Activated CD4-positive, alpha-beta T cell treated with anti-CD3 and anti-CD28 coated beads for 36 hours (primary cell): ENCODE results near the gene KAZN. TPM values are rescaled to one million over a fixed set of nuclear protein-coding genes. Genes with fewer than 3 reads are reported as not detected.

ENCODE experiments used
- ATAC-seq: fragments of 200-7000 bp; cut with Tn5 transposase; one replicate; pipeline ENCODE4 v1.10.0; 2021; ENCODE audit warnings: mild to moderate bottlenecking, moderate library complexity
- CTCF ChIA-PET: fragments of 350-600 bp; sonication (Branson Sonifier 250); formaldehyde crosslinking; loops from one replicate; lab custom pipeline; 2021; ENCODE audit warnings: antibody characterized with exemption; lab: Charles Lee
- POLR2A ChIA-PET: fragments of 350-600 bp; sonication (Branson Sonifier 250); formaldehyde crosslinking; loops from one replicate; lab custom pipeline; 2021; ENCODE audit warnings: antibody characterized with exemption, inconsistent platforms; lab: Charles Lee
- DNase-seq: peaks from one replicate; pipeline ENCODE4 v3.0.0-alpha.2; 2020
- H3K27ac Mint-ChIP-seq: one replicate; pipeline ENCODE4 v1.8.0; 2021; ENCODE audit warnings: mixed read lengths
- H3K27me3 Mint-ChIP-seq: one replicate; pipeline ENCODE4 v1.8.0; 2021; ENCODE audit warnings: mixed read lengths
- H3K36me3 Mint-ChIP-seq: one replicate; pipeline ENCODE4 v1.8.0; 2021; ENCODE audit warnings: low read depth, mixed read lengths
- H3K4me1 Mint-ChIP-seq: one replicate; pipeline ENCODE4 v1.8.0; 2021; ENCODE audit warnings: mixed read lengths
- H3K4me3 Mint-ChIP-seq: one replicate; pipeline ENCODE4 v1.8.0; 2021; ENCODE audit warnings: mild to moderate bottlenecking, moderate library complexity, mixed read lengths
- H3K9me3 Mint-ChIP-seq: one replicate; pipeline ENCODE4 v1.8.0; 2021; ENCODE audit warnings: low read depth, mixed read lengths
- intact Hi-C, 2 experiments: fragments of 100-400 bp; cut with DNase I in 1 of 2; cut with micrococcal nuclease in 1 of 2; formaldehyde crosslinking; loops; one replicate each; pipeline versions ENCODE4 v1.14.2 to v1.15.1; 2022 to 2024; cut with DNase I, micrococcal nuclease
- total RNA-seq, 2 experiments: library from RNA; stranded (reverse); gene quantifications; one replicate each; pipeline ENCODE4 v1.2.3, GENCODE V29; 2021

KAZN gene
- total RNA-seq, 2 experiments from 2014 or later: 0.89 to 0.90 TPM

DNA sequence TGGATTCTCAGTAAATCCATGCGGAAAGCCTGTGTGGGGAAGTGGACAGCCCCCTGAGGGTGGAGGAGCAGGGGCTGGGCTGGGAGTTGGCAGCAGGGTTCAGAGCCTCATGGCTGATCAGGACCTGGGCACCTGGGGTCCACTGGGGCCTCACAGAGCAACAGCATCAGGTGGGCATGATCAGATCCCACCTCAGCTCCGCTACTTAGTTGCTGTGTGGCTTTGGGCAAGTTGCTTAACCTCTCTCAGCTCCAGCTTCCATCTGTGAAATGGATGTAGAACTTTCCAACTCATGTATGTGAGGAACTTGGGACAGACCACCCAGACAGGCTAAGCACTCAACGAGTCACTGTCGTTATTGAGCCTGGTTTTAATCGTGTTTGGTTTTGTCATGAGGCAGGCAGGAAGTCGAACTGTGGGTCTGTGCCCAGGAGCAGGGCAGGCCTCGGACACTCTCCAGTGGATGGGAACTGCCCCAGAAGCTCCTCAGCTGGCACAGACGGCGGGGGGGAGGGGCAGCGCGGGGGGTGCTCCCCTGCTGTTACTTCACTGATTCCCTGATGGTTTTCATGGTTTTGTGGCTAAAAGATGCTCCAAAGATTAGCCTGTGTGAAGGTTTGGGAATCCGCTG lies 399.3 kb downstream of the KAZN start:
- ChIA-PET POLR2A (no interaction called here), CTCF (interaction anchor here (0.5 kb wide), 1 partner anchor 28 kb away, joined by 4 read pairs; no protein-coding TSS in a partner anchor)
- DNase-seq (no peak), ATAC-seq (no peak)
- H3K4me3 Mint-ChIP-seq: no peak overlapping the region
- intact Hi-C loops: no loop called here
- no peaks in the 10 kb centered on the region for H3K36me3 Mint-ChIP-seq
- no peaks in the 10 kb centered on the region for H3K9me3 Mint-ChIP-seq
- no peaks in the 10 kb centered on the region for H3K4me1 Mint-ChIP-seq
- H3K27ac Mint-ChIP-seq: no peak overlapping the region
- no peaks in the 10 kb centered on the region for H3K27me3 Mint-ChIP-seq

DNA sequence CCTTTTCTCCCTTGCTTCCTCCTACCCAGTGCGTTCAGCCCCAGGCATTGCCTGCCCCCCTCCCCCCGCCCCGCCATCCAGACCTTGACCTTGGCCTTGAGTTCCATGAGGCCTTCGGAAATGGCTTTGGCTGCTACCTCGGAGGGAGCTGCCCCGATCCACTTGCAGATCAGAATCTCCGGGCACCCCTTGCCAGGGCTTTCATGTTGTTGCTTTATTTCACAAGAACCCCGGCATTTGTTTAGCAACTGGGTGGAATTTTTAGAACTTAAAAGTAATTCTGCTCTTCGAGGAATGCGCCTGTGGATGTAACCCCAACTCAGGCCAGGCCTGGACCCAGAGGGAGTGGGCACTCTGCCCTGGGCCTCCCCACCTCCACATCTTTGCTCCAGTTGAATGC lies 401.0 kb downstream of the KAZN start:
- H3K36me3 Mint-ChIP-seq: no peaks in the 10 kb centered on the region
- intact Hi-C loops: no loop called here
- CTCF ChIA-PET: no interaction called here
- no peaks in the 10 kb centered on the region for H3K4me1 Mint-ChIP-seq
- no peak overlapping the region for H3K27ac Mint-ChIP-seq
- DNase-seq (no peak), ATAC-seq (no peak)
- H3K27me3 Mint-ChIP-seq: no peaks in the 10 kb centered on the region
- H3K9me3 Mint-ChIP-seq: no peaks in the 10 kb centered on the region
- H3K4me3 Mint-ChIP-seq: no peak overlapping the region
- POLR2A ChIA-PET: no interaction called here

GRCh38 chr1:15000030-15000429 lies 401.5 kb downstream of the KAZN start:
- DNase-seq: no peak
- no peaks in the 10 kb centered on the region for H3K27me3 Mint-ChIP-seq
- H3K27ac Mint-ChIP-seq: no peak overlapping the region
- H3K9me3 Mint-ChIP-seq: no peaks in the 10 kb centered on the region
- no peaks in the 10 kb centered on the region for H3K36me3 Mint-ChIP-seq
- no peaks in the 10 kb centered on the region for H3K4me1 Mint-ChIP-seq
- H3K4me3 Mint-ChIP-seq: no peak overlapping the region
- no peak for ATAC-seq
- CTCF ChIA-PET: no interaction called here
- POLR2A ChIA-PET: no interaction called here
- intact Hi-C loops: no loop called here

- no peaks in the 10 kb centered on the region for H3K36me3 Mint-ChIP-seq
- H3K9me3 Mint-ChIP-seq: no peaks in the 10 kb centered on the region
- H3K4me3 Mint-ChIP-seq: no peak overlapping the region
- no peak for ATAC-seq
- intact Hi-C loops: no loop called here
- CTCF ChIA-PET: no interaction called here
- no peak for DNase-seq
- POLR2A ChIA-PET: no interaction called here
- H3K27ac Mint-ChIP-seq: no peak overlapping the region
- no peaks in the 10 kb centered on the region for H3K27me3 Mint-ChIP-seq
- no peaks in the 10 kb centered on the region for H3K4me1 Mint-ChIP-seq
These were observed 402.2 kb downstream of the KAZN start for GRCh38 chr1:15000671-15001070.

DNA sequence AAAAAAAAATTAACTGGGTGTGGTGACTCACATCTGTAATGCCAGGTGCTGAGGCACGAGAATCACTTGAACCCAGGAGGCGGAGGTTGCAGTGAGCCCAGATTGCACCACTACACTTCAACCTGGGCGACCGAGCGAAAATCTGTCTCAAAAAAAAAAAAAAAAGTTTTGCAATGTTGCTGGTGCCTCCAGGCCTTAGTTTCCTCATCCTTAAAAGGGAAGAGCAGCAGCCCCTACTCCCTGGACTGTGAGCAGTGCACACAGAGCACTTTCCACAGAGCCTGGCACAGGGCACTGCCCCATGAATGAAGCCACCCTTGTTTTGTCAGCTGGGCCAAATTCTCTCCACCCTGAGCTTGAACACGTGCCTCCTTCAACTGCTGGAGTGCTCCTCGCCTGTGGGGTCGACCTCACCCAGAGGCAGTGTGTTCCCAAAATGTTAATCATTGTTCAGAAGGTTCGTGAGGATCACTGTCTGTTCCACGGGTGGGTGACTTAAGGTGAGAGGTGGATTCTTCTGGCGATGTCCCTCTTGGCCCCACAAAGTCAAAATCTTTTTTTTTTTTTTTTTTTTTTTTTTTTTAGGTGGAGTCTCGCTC lies 402.9 kb downstream of the KAZN start:
- H3K36me3 Mint-ChIP-seq: no peaks in the 10 kb centered on the region
- no peak overlapping the region for H3K27ac Mint-ChIP-seq
- no peaks in the 10 kb centered on the region for H3K4me1 Mint-ChIP-seq
- DNase-seq: no peak
- H3K27me3 Mint-ChIP-seq: no peaks in the 10 kb centered on the region
- POLR2A ChIA-PET: no interaction called here
- CTCF ChIA-PET: no interaction called here
- no peaks in the 10 kb centered on the region for H3K9me3 Mint-ChIP-seq
- intact Hi-C loops: no loop called here
- H3K4me3 Mint-ChIP-seq: no peak overlapping the region
- no peak for ATAC-seq

- Mint-ChIP-seq H3K4me1 (no peaks in the 10 kb centered on the region), H3K4me3 (no peak overlapping the region), H3K36me3 (no peaks in the 10 kb centered on the region), H3K27me3 (no peaks in the 10 kb centered on the region), H3K27ac (no peak overlapping the region), H3K9me3 (no peaks in the 10 kb centered on the region)
- DNase-seq (no peak), ATAC-seq (no peak)
- POLR2A ChIA-PET: no interaction called here
- intact Hi-C loops: no loop called here
- CTCF ChIA-PET: no interaction called here
These were observed 403.8 kb downstream of the KAZN start for GRCh38 chr1:15002325-15002724.

- Mint-ChIP-seq H3K4me1 (no peaks in the 10 kb centered on the region), H3K27ac (no peak overlapping the region), H3K27me3 (no peaks in the 10 kb centered on the region), H3K4me3 (no peak overlapping the region), H3K9me3 (no peaks in the 10 kb centered on the region), H3K36me3 (no peaks in the 10 kb centered on the region)
- no peak for DNase-seq
- ATAC-seq: no peak
- ChIA-PET POLR2A (no interaction called here), CTCF (interaction anchor here (0.6 to 1.3 kb wide), 2 partner anchors 23 to 32 kb away, joined by 3 read pairs; no protein-coding TSS in a partner anchor)
- intact Hi-C loops: no loop called here
These were observed 405.9 kb downstream of the KAZN start for GRCh38 chr1:15004396-15004795.

DNA sequence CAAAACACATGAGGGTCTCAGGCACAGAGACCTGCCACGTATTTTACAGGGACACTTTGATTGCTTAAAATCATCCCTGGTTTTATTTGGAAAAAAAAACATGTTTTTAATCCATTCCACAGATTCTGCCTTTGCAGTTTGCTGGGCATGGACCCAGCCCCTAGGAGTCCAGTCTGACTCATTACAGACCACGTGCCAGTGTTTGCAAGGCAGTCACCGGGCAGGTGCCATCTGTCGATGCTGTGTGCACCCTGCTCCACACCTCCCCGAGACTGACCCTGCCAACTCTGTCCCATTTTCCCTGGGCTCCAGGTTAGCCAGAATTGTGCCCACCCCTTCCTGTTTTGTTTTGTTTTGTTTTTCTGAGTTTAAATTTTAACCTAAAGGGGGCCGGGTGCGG lies 406.6 kb downstream of the KAZN start:
- H3K36me3 Mint-ChIP-seq: no peaks in the 10 kb centered on the region
- POLR2A ChIA-PET: no interaction called here
- H3K27me3 Mint-ChIP-seq: no peaks in the 10 kb centered on the region
- H3K27ac Mint-ChIP-seq: no peak overlapping the region
- H3K9me3 Mint-ChIP-seq: no peaks in the 10 kb centered on the region
- DNase-seq (no peak), ATAC-seq (no peak)
- no peak overlapping the region for H3K4me3 Mint-ChIP-seq
- intact Hi-C loops: no loop called here
- CTCF ChIA-PET: interaction anchor here (0.6 kb wide), 1 partner anchor 31 kb away, joined by 3 read pairs; no protein-coding TSS in a partner anchor
- H3K4me1 Mint-ChIP-seq: no peaks in the 10 kb centered on the region

DNA sequence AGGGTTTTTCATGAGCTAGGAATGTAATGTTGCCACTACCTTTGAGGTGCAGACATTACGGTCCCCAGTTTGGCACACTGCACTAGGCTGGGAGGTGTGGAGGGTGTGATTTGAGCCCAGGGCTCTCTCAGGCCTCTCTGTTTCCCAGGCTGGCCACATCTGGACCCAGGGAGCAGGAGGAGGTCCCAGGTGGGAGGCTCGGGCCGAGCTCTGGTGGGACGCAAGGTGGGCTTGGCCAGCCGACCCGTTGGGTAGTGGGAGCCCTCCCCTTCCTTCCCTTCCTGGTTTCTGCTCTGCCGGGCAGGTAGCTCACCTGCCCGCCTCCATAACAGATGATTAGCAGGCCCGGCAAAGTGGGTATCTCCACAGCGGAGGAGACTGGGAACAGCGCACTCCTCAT lies 408.9 kb downstream of the KAZN start:
- ChIA-PET CTCF (no interaction called here), POLR2A (no interaction called here)

GRCh38 chr1:15007842-15008241 lies 409.4 kb downstream of the KAZN start:
- ChIA-PET POLR2A (no interaction called here), CTCF (no interaction called here)
- Mint-ChIP-seq H3K9me3 (no peaks in the 10 kb centered on the region), H3K27ac (no peak overlapping the region), H3K4me3 (no peak overlapping the region), H3K27me3 (no peaks in the 10 kb centered on the region), H3K36me3 (no peaks in the 10 kb centered on the region), H3K4me1 (no peaks in the 10 kb centered on the region)
- ATAC-seq (no peak), DNase-seq (no peak)
- intact Hi-C loops: no loop called here

More for the DNA sequence above, 408.9 kb downstream of the KAZN start:
- H3K36me3 Mint-ChIP-seq: no peaks in the 10 kb centered on the region
- no peak overlapping the region for H3K4me3 Mint-ChIP-seq
- no peaks in the 10 kb centered on the region for H3K9me3 Mint-ChIP-seq
- intact Hi-C loops: no loop called here
- no peaks in the 10 kb centered on the region for H3K27me3 Mint-ChIP-seq
- ATAC-seq (no peak), DNase-seq (no peak)
- H3K27ac Mint-ChIP-seq: no peak overlapping the region
- no peaks in the 10 kb centered on the region for H3K4me1 Mint-ChIP-seq

GRCh38 chr1:15008783-15009729 lies 410.6 kb downstream of the KAZN start:
- no peaks in the 10 kb centered on the region for H3K27me3 Mint-ChIP-seq
- ChIA-PET POLR2A (interaction anchor here (0.6 kb wide), 2 partner anchors 380 to 1385 kb away, joined by 3 to 10 read pairs; no protein-coding TSS in a partner anchor), CTCF (interaction anchor here (0.6 kb wide), 1 partner anchor 19 kb away, joined by 3 read pairs; no protein-coding TSS in a partner anchor)
- DNase-seq (no peak), ATAC-seq (no peak)
- no peak overlapping the region for H3K4me3 Mint-ChIP-seq
- no peaks in the 10 kb centered on the region for H3K4me1 Mint-ChIP-seq
- no peaks in the 10 kb centered on the region for H3K36me3 Mint-ChIP-seq
- intact Hi-C loops: no loop called here
- H3K9me3 Mint-ChIP-seq: no peaks in the 10 kb centered on the region
- no peak overlapping the region for H3K27ac Mint-ChIP-seq
